ENCODE measurements around the gene CD163L1.
"Not testable (repeated sequence)": the region's sequence is repeated elsewhere in the genome, so short reads cannot be mapped to it uniquely, and the experiment has no call there.

Gene CD163L1

GRCh38 chr12:7349418-7349817 is 94.5 kb downstream of the CD163L1 start:
- no peak for TF ChIP-seq CTCF (IDR thresholded peaks at IDR 0.05; ENCODE audit: extremely low read depth, insufficient read depth, missing control alignments)
- in situ Hi-C loops (cut with MboI; ENCODE audit: low pct_unique_long_range_greater_than_20kb, low sequenced_read_pairs, unreplicated experiment) = no loop called here
- no peak for DNase-seq (ENCODE audit: low spot score)

GRCh38 chr12:7346551-7347225 is 97.3 kb downstream of the CD163L1 start:
- no peak for DNase-seq (ENCODE audit: low spot score)
- no peak for TF ChIP-seq CTCF (IDR thresholded peaks at IDR 0.05; ENCODE audit: extremely low read depth, insufficient read depth, missing control alignments)
- in situ Hi-C loops (cut with MboI; ENCODE audit: low pct_unique_long_range_greater_than_20kb, low sequenced_read_pairs, unreplicated experiment) = no loop called here

- no peak for DNase-seq (ENCODE audit: low spot score)
- no peak for TF ChIP-seq CTCF (IDR thresholded peaks at IDR 0.05; ENCODE audit: extremely low read depth, insufficient read depth, missing control alignments)
- in situ Hi-C loops (cut with MboI; ENCODE audit: low pct_unique_long_range_greater_than_20kb, low sequenced_read_pairs, unreplicated experiment) = no loop called here
Observed at GRCh38 chr12:7344833-7345606, 98.9 kb downstream of the CD163L1 start.

- TF ChIP-seq CTCF (IDR thresholded peaks at IDR 0.05; ENCODE audit: extremely low read depth, insufficient read depth, missing control alignments) = no peak
- in situ Hi-C loops (cut with MboI; ENCODE audit: low pct_unique_long_range_greater_than_20kb, low sequenced_read_pairs, unreplicated experiment) = no loop called here
- DNase-seq (ENCODE audit: low spot score) = no peak
Observed at GRCh38 chr12:7339675-7340074, 104.3 kb downstream of the CD163L1 start.

- in situ Hi-C loops (cut with MboI; ENCODE audit: low pct_unique_long_range_greater_than_20kb, low sequenced_read_pairs, unreplicated experiment); DNase-seq (ENCODE audit: low spot score): not testable (repeated sequence)
Observed at GRCh38 chr12:7337790-7338189, 106.2 kb downstream of the CD163L1 start.

GRCh38 chr12:7327918-7328317 is 116.0 kb downstream of the CD163L1 start:
- in situ Hi-C loops (cut with MboI; ENCODE audit: low pct_unique_long_range_greater_than_20kb, low sequenced_read_pairs, unreplicated experiment) = no loop called here
- no peak for TF ChIP-seq CTCF (IDR thresholded peaks at IDR 0.05; ENCODE audit: extremely low read depth, insufficient read depth, missing control alignments)
- no peak for DNase-seq (ENCODE audit: low spot score)

GRCh38 chr12:7324176-7324575 is 119.8 kb downstream of the CD163L1 start:
- no peak for TF ChIP-seq CTCF (IDR thresholded peaks at IDR 0.05; ENCODE audit: extremely low read depth, insufficient read depth, missing control alignments)
- DNase-seq (ENCODE audit: low spot score) = no peak
- in situ Hi-C loops (cut with MboI; ENCODE audit: low pct_unique_long_range_greater_than_20kb, low sequenced_read_pairs, unreplicated experiment) = no loop called here
